HG02943 (cell line): ENCODE data around the gene TLE4.
"Not testable (repeated sequence)": the region's sequence is repeated elsewhere in the genome, so short reads cannot be mapped to it uniquely, and the experiment has no call there.

Experiments
- ATAC-seq: cut with Tn5 transposase; IDR thresholded peaks from one replicate; pipeline ENCODE4 v1.9.1; 2021; ENCODE audit warnings: mild to moderate bottlenecking, low read depth, moderate library complexity; ENCODE audit not compliant: unreplicated experiment

The TLE4 gene

DNA sequence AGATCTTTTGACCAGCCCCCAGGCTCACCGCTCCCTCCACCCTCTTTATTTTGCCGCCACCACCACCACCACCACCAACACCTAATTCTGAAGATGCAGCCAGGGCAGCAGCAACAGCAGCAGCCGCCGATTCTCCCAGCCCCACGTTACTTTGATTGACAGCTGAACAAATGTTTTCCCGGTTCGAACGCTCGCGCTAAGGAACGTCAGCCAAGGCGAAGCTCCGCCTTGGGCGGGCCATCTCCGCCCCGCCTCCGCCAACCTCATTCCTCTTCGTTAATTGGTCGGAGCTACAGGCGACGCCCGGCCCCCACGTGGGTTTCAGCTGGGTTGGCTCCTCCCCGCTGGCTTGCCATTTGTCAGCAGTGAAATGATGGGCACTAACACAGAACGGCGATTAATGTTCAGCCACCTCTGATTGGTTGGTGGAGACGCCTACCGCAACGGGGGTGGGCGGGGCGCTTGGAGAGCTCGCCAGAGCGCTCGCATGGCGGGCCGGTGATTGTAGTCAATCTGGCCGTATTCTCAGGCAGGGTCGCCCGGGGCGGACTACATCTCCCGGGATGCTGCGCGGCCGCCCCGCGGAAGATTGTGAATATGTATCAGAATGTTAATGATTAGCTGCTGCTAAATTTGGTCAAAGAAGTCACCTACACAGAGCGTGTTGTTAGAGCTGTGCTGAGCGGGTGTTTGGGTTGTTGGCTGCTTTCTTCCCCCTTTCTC lies at the start of gene TLE4:
Gene TLE4 (plus strand): TSS at position 657 of the 723 bp plus-strand sequence. CDS start 826 bp downstream, outside the sequence.
- peak; percentile 84 for ATAC-seq

DNA sequence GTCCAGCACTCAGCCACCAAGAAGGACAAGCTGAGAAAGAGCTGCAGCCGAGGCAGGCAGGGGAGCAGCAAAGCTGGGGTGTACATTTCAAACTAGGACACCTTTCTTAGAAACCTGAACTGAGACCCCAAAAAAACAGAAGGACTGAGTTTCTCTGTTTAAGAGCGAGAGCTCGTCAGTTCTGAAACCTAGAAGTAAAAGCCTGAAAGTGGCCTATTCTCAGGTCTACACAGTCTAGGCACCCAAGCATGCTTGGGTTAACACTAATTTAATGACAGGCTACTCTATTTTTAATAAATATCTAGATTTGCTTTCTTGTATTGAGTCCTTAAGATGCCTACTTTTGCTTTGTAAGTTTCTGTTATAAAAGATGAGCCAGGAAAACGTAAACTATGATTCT lies 49.0 kb upstream of the TLE4 start:
- ATAC-seq = no peak

DNA sequence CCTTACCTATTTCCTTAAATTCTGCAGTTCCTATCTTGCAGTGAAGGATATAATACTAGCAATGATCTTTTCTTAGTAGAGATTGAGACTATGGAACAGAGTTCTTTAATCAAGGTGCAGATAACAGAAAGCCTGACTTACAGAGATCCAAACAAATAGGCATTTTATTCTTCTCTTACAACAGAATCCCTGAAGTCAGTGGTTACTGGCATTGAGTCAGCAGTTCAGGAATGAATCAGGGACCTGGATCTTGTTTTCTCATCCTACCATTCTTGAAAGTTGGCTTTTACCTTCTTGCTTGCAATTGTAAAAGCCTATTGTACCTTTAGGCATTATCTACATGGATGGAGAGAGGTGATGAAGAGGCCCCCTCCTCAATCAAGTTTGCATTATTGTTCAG lies 47.5 kb upstream of the TLE4 start:
- ATAC-seq = no peak

- no peak for ATAC-seq
Measured at GRCh38 chr9:79526149-79526672, 45.6 kb upstream of the TLE4 start.

GRCh38 chr9:79535534-79535933 lies 36.2 kb upstream of the TLE4 start:
- no peak for ATAC-seq

GRCh38 chr9:79537838-79538237 lies 33.9 kb upstream of the TLE4 start:
- ATAC-seq = no peak

DNA sequence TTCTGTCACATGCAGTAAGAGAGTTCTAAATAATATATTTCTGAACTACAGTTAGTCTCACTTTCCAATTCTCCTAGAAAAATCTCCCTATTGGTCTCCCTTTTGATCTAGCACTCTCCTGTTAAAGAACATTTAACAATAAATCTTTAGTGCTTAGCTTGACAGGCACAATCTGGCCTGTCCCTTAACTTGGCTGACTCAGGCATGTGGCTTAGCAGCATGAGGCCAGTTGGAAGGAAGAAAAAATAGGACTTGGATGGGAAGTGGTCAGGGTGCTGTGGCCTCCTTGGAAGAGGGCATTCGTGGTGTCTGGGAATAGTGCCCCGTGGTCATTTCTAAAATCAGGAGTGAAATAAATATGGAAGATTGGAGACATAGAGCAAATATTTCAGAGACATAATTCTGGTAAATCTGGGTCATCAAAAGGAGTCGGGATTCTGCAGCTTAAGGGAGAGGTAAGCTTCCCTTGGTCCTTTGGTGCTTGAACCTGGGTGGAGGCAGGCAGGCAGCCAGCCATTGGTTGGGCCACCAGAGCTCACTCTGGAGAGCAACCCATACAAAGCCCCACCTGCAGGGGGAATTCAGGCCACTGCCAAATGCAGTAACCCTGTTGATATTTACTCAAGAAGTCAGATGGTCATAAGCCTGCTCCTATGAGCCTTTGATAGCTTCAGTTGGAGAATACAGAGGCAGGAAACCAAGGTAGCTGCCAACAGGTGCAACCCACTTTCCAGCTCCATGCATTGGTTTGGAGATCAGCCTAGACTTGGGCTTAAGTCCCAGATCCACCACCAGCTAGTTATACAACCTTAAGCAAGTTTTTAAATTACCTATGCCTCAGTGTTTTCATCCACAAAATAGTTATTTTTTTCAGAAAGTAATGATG lies 28.8 kb upstream of the TLE4 start:
- no peak for ATAC-seq

GRCh38 chr9:79544375-79544774 lies 27.4 kb upstream of the TLE4 start:
- not testable (repeated sequence) for ATAC-seq

DNA sequence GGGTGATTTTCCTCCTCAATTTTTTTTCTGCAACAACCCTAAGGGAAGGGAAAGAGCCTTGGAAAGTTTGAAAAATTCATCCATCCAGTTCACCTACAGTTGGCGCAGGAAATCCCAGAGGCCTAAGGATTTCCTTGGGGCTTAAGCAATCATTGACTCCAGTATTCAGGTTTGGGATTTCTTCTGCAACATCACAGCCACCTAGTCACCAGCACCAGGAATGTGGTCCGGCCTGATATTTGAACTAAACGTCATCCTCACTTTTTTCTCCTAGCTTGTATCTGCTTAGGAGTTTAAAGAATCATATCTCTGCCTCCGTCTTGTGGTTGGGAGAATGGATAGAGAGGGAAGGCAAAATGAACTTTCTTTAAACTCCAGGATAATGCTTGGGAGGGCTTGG lies 20.2 kb upstream of the TLE4 start:
- ATAC-seq = no peak

GRCh38 chr9:79551994-79552393 lies 19.8 kb upstream of the TLE4 start:
- ATAC-seq = no peak

DNA sequence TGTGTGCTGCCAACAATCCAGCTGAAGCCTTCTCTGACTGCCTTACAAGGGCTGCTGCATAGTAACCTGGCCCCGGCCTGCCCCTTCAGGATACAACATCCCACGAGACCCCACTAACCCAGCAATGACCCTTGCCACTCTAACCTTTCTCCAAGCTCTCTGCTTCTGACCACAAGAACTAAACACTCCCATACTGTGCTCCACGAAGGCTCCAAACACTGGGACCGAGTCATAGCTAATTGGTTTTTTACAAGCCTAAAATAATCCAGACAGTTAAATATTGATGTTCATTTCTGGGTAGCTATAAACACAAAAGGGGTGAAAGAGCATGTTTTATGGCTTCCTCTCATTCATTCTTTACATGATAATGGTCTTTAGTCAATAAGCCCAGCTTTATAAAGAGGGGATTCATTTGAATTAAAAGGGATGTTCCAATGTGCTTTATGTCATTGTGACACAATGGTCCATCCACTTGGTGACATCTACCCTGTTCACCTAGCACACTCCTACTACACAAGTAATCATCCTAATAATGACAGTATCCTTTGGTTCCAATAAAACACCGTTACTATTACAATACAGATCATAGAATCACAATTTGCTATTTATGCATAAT lies 16.2 kb upstream of the TLE4 start:
- ATAC-seq = no peak

DNA sequence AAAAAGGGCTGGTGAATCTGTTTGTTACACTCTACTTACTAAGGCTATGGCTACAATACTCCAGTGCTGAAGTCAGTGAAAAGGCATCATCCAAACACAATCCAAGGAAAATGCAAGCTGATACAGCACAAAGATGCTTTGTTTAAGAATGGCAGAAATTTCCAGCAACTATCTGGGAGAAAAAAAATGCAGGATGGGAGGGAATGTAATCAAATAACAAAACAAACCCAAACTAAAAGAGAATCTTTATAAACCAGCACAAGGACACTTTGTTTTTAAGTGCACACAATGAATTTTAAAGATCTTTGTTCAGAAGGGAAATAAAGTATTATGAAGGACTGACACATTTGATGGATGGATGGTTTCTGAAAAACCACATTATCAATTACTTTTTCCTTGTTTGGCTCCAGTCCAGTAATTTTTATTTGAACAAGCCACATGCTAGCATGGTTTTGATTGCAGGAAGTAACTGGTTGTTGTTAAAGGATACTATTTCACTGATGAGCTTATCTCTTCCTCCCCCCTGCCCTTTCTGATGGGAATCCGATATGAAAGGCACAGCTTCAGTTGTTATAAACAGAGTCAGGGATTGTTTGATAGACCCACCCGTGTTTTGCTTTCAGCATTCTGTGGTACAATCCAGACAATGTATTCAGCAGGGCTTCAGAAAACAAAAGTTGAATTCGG lies 12.1 kb upstream of the TLE4 start:
- no peak for ATAC-seq

- ATAC-seq = no peak
Measured at GRCh38 chr9:79562749-79563386, 8.9 kb upstream of the TLE4 start.

DNA sequence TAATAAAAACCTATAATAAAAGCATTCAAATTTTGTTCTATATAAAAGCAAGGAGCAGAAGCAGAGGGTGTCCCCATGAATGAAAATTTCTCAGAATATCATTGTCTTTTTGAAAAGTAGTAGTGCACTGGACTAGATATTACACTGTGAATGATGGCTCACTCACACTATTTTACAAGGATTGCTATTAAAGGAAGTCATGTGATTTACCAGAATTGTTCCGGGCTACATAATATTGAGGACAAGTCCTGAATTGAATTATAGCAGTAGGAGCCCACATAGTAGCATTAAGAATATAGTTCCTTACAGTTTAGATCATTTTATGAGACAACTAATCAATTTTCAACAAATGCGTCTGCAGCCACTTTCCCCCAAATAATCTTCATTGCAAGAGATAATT lies 7.7 kb upstream of the TLE4 start:
- no peak for ATAC-seq

DNA sequence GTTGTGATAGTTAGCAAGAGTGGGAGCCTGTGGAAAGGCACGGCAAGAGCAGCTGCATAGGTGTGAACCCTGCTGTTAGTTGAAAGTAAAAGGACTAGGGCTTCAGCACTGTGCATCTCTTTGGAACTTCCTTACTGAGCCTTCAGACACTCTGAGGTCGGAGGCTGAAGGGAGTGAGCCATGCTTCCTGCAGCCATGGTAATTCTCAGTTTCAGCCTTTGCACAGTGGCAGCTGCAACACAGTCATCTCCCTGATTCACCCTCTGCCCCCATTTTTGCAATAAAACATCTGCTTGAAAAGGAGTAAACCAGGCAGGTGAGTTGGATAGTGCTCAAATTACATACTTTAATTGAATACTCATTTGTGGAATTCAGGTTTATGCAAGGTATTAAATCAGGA lies 6.5 kb upstream of the TLE4 start:
- ATAC-seq = peak; percentile 86

DNA sequence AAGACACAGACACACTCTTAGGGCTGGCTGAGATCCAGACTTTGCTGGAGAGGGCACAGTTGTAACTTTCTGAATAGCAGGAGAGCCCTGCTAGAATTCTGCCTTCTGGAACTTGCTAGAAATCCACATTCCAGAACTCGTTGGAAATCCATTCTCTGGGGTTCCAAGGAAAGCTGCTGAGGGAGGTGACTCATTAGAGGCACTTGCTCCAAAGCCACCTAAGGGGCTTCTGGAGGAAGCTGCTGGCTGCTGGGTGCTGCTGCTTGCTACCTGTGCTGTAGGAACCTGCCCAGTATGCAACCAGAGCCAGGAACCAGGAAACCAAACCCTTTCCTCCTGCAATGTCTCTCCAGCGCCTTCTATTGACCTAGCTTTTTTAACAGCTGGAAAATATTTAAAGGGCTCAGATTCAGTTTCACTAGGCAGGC lies 4.1 kb upstream of the TLE4 start:
- no peak for ATAC-seq

GRCh38 chr9:79568337-79569101 lies 3.2 kb upstream of the TLE4 start:
- ATAC-seq = no peak

- no peak for ATAC-seq
Measured at GRCh38 chr9:79569814-79570447, 1.8 kb upstream of the TLE4 start.
